ENCODE measurements around the gene COPS7B. TPM values are rescaled to one million over a fixed set of nuclear protein-coding genes. Genes with fewer than 3 reads are reported as not detected.

The COPS7B gene
- total RNA-seq, 1 experiment from 2014 or later, result 35.9 TPM

- peak overlapping the region; percentile 76 for H3K4me3 ChIP-seq (ENCODE audit: low read depth, low read length)
- H3K36me3 ChIP-seq (ENCODE audit: control insufficient read depth, insufficient read depth, low read length), result no peaks in the 10 kb centered on the region
- peaks cover 18% of the 10 kb centered on the region for H3K36me3 Mint-ChIP-seq (ENCODE audit: insufficient read depth, unreplicated experiment)
- POLR2A ChIA-PET, result no interaction called here
- H3K4me1 Mint-ChIP-seq (ENCODE audit: low read depth, unreplicated experiment), result peaks cover 8% of the 10 kb centered on the region
- no peak for TF ChIP-seq CTCF (IDR thresholded peaks at IDR 0.05; ENCODE audit: insufficient read depth in 1 of 2, low read depth in 1 of 2, low read length in 1 of 2, severe bottlenecking in 1 of 2, unreplicated experiment in 1 of 2)
- H3K27me3 ChIP-seq (replicated peaks; ENCODE audit: control insufficient read depth, insufficient read depth, low read length), result no peaks in the 10 kb centered on the region
- no peaks in the 10 kb centered on the region for H3K9me3 ChIP-seq
- peak overlapping the region; percentile 92 for H3K4me3 Mint-ChIP-seq (ENCODE audit: unreplicated experiment)
- no peaks in the 10 kb centered on the region for H3K4me1 ChIP-seq
- intact Hi-C loops (cut with micrococcal nuclease; ENCODE audit: unreplicated experiment), result loop anchor here (5.0 to 10.0 kb wide), 3 partner anchors 67 to 170 kb away; no protein-coding TSS in a partner anchor
- CTCF ChIA-PET, result no interaction called here
- no peaks in the 10 kb centered on the region for H3K27me3 Mint-ChIP-seq (ENCODE audit: insufficient read depth, unreplicated experiment)
- H3K27ac Mint-ChIP-seq (ENCODE audit: unreplicated experiment), result peak overlapping the region; percentile 53
- no TSS peak for BruUV-seq (replicated peaks)
- peak in 1 of 2 experiments; percentile 1 for DNase-seq
- H3K9me3 Mint-ChIP-seq (ENCODE audit: unreplicated experiment), result no peaks in the 10 kb centered on the region
Observed at GRCh38 chr2:231781798-231782726, 4.2 kb upstream of the COPS7B start.

GRCh38 chr2:231785413-231785812 lies 832 bp upstream of the COPS7B start:
- Mint-ChIP-seq H3K4me3 (ENCODE audit: unreplicated experiment) (peak overlapping the region; percentile 85), H3K27me3 (ENCODE audit: insufficient read depth, unreplicated experiment) (no peaks in the 10 kb centered on the region), H3K27ac (ENCODE audit: unreplicated experiment) (peak overlapping the region; percentile 79), H3K36me3 (ENCODE audit: insufficient read depth, unreplicated experiment) (peaks cover 34% of the 10 kb centered on the region), H3K4me1 (ENCODE audit: low read depth, unreplicated experiment) (peaks cover 15% of the 10 kb centered on the region), H3K9me3 (ENCODE audit: unreplicated experiment) (no peaks in the 10 kb centered on the region)
- CTCF ChIA-PET, result no interaction called here
- POLR2A ChIA-PET, result no interaction called here
- Histone ChIP-seq H3K4me3 (ENCODE audit: low read depth, low read length) (peak overlapping the region; percentile 46), H3K9me3 (no peaks in the 10 kb centered on the region), H3K4me1 (no peaks in the 10 kb centered on the region), H3K27me3 (replicated peaks; ENCODE audit: control insufficient read depth, insufficient read depth, low read length) (no peaks in the 10 kb centered on the region), H3K36me3 (ENCODE audit: control insufficient read depth, insufficient read depth, low read length) (no peaks in the 10 kb centered on the region)
- no peak for TF ChIP-seq CTCF (IDR thresholded peaks at IDR 0.05; ENCODE audit: insufficient read depth in 1 of 2, low read depth in 1 of 2, low read length in 1 of 2, severe bottlenecking in 1 of 2, unreplicated experiment in 1 of 2)
- DNase-seq, result no peak
- intact Hi-C loops (cut with micrococcal nuclease; ENCODE audit: unreplicated experiment), result loop anchor here (10.0 kb wide), 1 partner anchor 71 kb away; no protein-coding TSS in a partner anchor
- BruUV-seq (replicated peaks), result no TSS peak

- TF ChIP-seq CTCF (IDR thresholded peaks at IDR 0.05; ENCODE audit: insufficient read depth in 1 of 2, low read depth in 1 of 2, low read length in 1 of 2, severe bottlenecking in 1 of 2, unreplicated experiment in 1 of 2), result no peak
- H3K27me3 ChIP-seq (replicated peaks; ENCODE audit: control insufficient read depth, insufficient read depth, low read length), result no peaks in the 10 kb centered on the region
- no peak for DNase-seq
- POLR2A ChIA-PET, result no interaction called here
- no peaks in the 10 kb centered on the region for H3K36me3 ChIP-seq (ENCODE audit: control insufficient read depth, insufficient read depth, low read length)
- peak overlapping the region; percentile 46 for H3K4me3 ChIP-seq (ENCODE audit: low read depth, low read length)
- no peaks in the 10 kb centered on the region for H3K27me3 Mint-ChIP-seq (ENCODE audit: insufficient read depth, unreplicated experiment)
- peaks cover 31% of the 10 kb centered on the region for H3K36me3 Mint-ChIP-seq (ENCODE audit: insufficient read depth, unreplicated experiment)
- intact Hi-C loops (cut with micrococcal nuclease; ENCODE audit: unreplicated experiment), result loop anchor here (10.0 kb wide), 1 partner anchor 71 kb away; no protein-coding TSS in a partner anchor
- no peaks in the 10 kb centered on the region for H3K4me1 ChIP-seq
- peaks cover 15% of the 10 kb centered on the region for H3K4me1 Mint-ChIP-seq (ENCODE audit: low read depth, unreplicated experiment)
- H3K9me3 ChIP-seq, result no peaks in the 10 kb centered on the region
- TSS peak; percentile 92 for BruUV-seq (replicated peaks)
- no peaks in the 10 kb centered on the region for H3K9me3 Mint-ChIP-seq (ENCODE audit: unreplicated experiment)
- CTCF ChIA-PET, result no interaction called here
- peak overlapping the region; percentile 85 for H3K4me3 Mint-ChIP-seq (ENCODE audit: unreplicated experiment)
- H3K27ac Mint-ChIP-seq (ENCODE audit: unreplicated experiment), result peak overlapping the region; percentile 79
Observed at GRCh38 chr2:231785822-231786176, 446 bp upstream of the COPS7B start.
